Breast epithelium (tissue), 3 donors: ENCODE data around the gene LAT.

Experiments
- POLR2A ChIP-seq: fragments of 450-650 bp; IDR thresholded peaks from one replicate; pipeline ENCODE4 v1.6.1; 2016; ENCODE audit warnings: antibody characterized with exemption, mild to moderate bottlenecking, moderate library complexity
- TF ChIP-seq, protein P1 (sequence below), 3 donors: fragments of 450-650 bp; IDR thresholded peaks; one replicate each; pipeline ENCODE4 v1.5.1; 2016 to 2017; ENCODE audit warnings: antibody characterized with exemption in 3 of 3, mild to moderate bottlenecking in 3 of 3, moderate library complexity in 3 of 3

DNA sequence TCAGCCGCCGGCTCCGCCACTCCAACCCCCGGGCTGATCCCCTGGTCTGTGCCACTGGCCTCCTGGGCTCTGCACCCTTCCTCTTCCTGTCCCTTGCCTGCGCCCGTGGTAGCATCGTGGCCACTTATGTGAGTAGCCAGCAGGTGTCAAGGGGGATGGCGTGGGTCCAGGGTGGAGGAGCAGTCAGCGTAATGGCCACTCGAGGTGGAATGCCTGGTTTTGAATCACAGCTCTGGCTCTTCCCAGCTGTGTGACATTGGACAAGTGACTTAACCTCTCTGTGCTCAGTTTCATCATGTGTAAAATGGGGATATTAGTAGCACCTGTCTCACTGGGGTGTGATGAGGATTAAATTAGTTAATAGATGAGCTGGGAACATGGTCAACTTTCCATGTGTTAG, 2.4 kb upstream of the LAT start:
- TF ChIP-seq, protein P1, sequence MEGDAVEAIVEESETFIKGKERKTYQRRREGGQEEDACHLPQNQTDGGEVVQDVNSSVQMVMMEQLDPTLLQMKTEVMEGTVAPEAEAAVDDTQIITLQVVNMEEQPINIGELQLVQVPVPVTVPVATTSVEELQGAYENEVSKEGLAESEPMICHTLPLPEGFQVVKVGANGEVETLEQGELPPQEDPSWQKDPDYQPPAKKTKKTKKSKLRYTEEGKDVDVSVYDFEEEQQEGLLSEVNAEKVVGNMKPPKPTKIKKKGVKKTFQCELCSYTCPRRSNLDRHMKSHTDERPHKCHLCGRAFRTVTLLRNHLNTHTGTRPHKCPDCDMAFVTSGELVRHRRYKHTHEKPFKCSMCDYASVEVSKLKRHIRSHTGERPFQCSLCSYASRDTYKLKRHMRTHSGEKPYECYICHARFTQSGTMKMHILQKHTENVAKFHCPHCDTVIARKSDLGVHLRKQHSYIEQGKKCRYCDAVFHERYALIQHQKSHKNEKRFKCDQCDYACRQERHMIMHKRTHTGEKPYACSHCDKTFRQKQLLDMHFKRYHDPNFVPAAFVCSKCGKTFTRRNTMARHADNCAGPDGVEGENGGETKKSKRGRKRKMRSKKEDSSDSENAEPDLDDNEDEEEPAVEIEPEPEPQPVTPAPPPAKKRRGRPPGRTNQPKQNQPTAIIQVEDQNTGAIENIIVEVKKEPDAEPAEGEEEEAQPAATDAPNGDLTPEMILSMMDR (IDR thresholded peaks at IDR 0.05): no peak
- no peak for TF ChIP-seq POLR2A
